ENCODE data around the gene EIF5.

The EIF5 gene

DNA sequence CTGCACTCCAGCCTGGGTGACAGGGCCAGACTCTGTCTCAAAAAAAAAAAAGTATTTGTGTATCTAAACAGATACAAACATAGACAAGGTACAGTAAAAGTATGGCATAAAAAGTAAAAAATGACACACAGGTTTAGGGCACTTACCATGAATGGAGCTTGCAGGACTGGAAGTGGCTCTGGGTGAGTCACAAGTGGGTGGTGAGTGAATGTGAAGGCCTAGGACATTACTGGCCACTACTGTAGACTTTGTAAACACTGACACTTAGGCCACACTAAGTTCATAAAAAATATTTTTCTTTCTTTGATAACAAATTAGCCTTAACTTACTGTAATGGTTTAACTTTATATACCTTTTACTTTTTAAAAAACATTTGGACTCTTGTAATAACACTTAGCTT, 38.0 kb upstream of the EIF5 start:
- H3K36me3 ChIP-seq (ENCODE audit: control insufficient read depth, insufficient read depth, low read length): no peaks in the 10 kb centered on the region
- no peaks in the 10 kb centered on the region for H3K27me3 ChIP-seq (ENCODE audit: control insufficient read depth, insufficient read depth, low read length)
- H3K9ac ChIP-seq (ENCODE audit: low read length): no peak overlapping the region
- no peaks in the 10 kb centered on the region for H3K4me1 ChIP-seq (ENCODE audit: control insufficient read depth, insufficient read depth, low read length)
- no peak overlapping the region for H3K27ac ChIP-seq (ENCODE audit: low read depth, low read length)
- no peak overlapping the region for H3K4me3 ChIP-seq (ENCODE audit: low read length)

DNA sequence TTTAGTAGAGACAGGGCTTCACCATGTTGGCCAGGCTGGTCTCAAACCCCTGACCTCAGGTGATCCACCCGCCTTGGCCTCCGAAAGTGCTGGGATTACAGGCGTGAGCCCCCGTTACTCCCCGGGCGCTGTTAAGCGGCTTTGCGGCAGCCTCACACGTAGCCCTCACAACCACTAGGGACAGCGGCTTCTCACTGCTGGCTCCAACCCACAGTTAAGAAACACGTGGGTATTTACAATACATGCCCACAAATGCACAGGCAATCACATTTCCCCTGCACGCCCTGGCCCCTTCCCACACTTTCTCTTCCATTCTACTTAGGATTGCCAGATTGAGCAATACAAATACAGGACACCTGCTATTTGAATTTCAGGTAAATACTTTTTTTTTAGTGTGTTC, 37.0 kb upstream of the EIF5 start:
- Histone ChIP-seq H3K27ac (ENCODE audit: low read depth, low read length) (no peak overlapping the region), H3K4me3 (ENCODE audit: low read length) (no peak overlapping the region), H3K9ac (ENCODE audit: low read length) (no peak overlapping the region), H3K36me3 (ENCODE audit: control insufficient read depth, insufficient read depth, low read length) (no peaks in the 10 kb centered on the region), H3K27me3 (ENCODE audit: control insufficient read depth, insufficient read depth, low read length) (no peaks in the 10 kb centered on the region), H3K4me1 (ENCODE audit: control insufficient read depth, insufficient read depth, low read length) (no peaks in the 10 kb centered on the region)

DNA sequence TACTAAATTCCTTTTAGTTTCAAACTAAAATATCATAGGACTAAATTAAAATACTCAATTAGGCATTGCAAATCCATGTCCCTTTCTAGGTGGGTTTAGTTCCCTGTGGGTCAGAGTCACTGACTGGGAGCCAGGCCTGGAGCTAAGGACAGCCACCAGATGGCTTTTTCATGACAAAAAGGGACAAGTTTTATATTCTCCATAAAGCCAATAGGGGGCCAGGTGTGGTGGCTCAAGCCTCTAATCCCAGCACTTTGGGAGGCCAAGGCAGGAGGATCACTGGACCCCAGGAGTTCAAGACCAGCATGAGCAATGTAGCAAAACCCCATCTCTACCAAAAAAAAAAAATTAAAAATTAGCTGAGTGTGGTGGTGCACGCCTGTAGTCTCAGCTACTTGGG, 35.4 kb upstream of the EIF5 start:
- Histone ChIP-seq H3K4me1 (ENCODE audit: control insufficient read depth, insufficient read depth, low read length) (no peaks in the 10 kb centered on the region), H3K27ac (ENCODE audit: low read depth, low read length) (no peak overlapping the region), H3K36me3 (ENCODE audit: control insufficient read depth, insufficient read depth, low read length) (no peaks in the 10 kb centered on the region), H3K9ac (ENCODE audit: low read length) (no peak overlapping the region), H3K27me3 (ENCODE audit: control insufficient read depth, insufficient read depth, low read length) (no peaks in the 10 kb centered on the region), H3K4me3 (ENCODE audit: low read length) (no peak overlapping the region)

DNA sequence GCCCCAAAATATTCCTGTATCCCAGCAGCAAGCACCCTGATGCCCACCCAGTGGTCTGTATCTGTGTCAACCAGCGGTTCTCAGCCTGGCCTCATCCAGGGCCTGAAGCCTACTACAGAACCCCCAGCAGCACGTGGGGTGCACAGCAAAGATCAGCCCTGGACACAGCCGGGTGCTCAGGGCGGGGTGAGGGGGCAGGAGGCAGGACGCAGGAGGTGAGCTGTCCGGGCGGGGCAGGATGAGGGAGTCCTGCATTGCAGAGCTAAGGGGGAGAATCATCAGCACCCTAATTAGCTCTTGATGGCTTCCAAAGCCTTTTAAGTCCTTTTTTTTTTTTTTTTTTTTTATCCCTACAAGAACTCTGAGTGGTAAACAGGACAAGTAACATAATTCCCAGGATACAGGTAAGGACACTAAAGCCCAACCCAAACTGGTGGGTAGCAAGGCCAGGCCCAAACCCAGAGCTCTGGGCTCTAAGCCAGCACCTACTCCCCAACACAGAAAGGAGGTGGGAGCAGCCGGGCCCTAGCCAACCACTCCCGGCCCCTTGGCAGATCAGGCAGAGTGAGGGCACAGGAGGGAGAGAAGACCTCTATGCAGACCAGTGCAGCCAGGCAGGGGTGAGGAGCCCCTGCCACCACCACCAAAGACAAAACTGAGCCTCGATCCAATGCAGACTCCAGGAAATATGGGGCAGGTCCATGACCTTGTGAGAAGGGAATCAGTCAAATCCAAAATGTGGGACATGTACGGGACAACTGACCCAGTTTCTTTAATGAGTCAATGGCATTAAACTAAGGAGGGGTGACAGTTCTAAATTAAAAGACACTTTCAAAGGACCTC, 32.3 kb upstream of the EIF5 start:
- Histone ChIP-seq H3K27ac (ENCODE audit: low read depth, low read length) (no peak overlapping the region), H3K4me3 (ENCODE audit: low read length) (no peak overlapping the region), H3K36me3 (ENCODE audit: control insufficient read depth, insufficient read depth, low read length) (no peaks in the 10 kb centered on the region), H3K27me3 (ENCODE audit: control insufficient read depth, insufficient read depth, low read length) (no peaks in the 10 kb centered on the region), H3K9ac (ENCODE audit: low read length) (no peak overlapping the region), H3K4me1 (ENCODE audit: control insufficient read depth, insufficient read depth, low read length) (no peaks in the 10 kb centered on the region)

DNA sequence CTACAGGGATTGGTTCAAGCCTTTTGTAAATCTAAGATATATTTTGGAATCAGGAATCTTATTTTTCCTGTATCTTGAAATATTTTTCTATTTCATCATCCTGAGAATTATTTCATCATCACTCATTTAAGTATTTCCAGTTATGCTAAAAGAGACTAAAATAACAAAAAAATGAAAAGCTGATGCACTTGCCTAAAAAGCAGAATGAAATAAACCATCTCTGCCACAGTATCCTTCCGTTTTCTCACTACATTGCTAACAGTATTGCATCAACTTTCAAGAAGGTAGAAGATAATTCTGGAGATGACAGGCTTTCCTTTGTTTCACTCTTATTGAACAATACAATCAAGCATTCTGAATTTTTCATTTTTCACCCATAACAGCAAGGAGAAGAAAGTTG, 31.1 kb upstream of the EIF5 start:
- no peaks in the 10 kb centered on the region for H3K4me1 ChIP-seq (ENCODE audit: control insufficient read depth, insufficient read depth, low read length)
- no peak overlapping the region for H3K9ac ChIP-seq (ENCODE audit: low read length)
- H3K36me3 ChIP-seq (ENCODE audit: control insufficient read depth, insufficient read depth, low read length): no peaks in the 10 kb centered on the region
- H3K4me3 ChIP-seq (ENCODE audit: low read length): no peak overlapping the region
- H3K27ac ChIP-seq (ENCODE audit: low read depth, low read length): no peak overlapping the region
- H3K27me3 ChIP-seq (ENCODE audit: control insufficient read depth, insufficient read depth, low read length): no peaks in the 10 kb centered on the region

DNA sequence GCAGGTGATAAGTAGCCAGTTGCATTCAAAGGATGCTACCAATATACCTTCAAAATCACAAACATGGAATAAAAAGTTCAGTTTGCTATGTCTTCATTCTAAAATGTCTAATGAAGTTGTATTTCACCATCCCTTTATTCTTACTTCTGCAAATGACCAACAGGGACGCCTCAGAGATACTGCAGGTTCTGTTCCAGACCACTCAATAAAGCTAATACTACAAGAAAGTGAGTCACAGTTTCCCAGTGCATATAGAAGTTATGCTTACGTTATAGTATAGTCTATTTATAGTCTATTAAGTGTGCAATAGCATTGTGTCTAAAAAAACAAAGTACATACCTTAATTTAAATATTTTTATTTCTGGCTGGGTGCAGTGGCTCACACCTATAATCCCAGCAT, 29.3 kb upstream of the EIF5 start:
- no peak overlapping the region for H3K4me3 ChIP-seq (ENCODE audit: low read length)
- no peaks in the 10 kb centered on the region for H3K36me3 ChIP-seq (ENCODE audit: control insufficient read depth, insufficient read depth, low read length)
- no peak overlapping the region for H3K9ac ChIP-seq (ENCODE audit: low read length)
- H3K27me3 ChIP-seq (ENCODE audit: control insufficient read depth, insufficient read depth, low read length): no peaks in the 10 kb centered on the region
- no peak overlapping the region for H3K27ac ChIP-seq (ENCODE audit: low read depth, low read length)
- no peaks in the 10 kb centered on the region for H3K4me1 ChIP-seq (ENCODE audit: control insufficient read depth, insufficient read depth, low read length)

DNA sequence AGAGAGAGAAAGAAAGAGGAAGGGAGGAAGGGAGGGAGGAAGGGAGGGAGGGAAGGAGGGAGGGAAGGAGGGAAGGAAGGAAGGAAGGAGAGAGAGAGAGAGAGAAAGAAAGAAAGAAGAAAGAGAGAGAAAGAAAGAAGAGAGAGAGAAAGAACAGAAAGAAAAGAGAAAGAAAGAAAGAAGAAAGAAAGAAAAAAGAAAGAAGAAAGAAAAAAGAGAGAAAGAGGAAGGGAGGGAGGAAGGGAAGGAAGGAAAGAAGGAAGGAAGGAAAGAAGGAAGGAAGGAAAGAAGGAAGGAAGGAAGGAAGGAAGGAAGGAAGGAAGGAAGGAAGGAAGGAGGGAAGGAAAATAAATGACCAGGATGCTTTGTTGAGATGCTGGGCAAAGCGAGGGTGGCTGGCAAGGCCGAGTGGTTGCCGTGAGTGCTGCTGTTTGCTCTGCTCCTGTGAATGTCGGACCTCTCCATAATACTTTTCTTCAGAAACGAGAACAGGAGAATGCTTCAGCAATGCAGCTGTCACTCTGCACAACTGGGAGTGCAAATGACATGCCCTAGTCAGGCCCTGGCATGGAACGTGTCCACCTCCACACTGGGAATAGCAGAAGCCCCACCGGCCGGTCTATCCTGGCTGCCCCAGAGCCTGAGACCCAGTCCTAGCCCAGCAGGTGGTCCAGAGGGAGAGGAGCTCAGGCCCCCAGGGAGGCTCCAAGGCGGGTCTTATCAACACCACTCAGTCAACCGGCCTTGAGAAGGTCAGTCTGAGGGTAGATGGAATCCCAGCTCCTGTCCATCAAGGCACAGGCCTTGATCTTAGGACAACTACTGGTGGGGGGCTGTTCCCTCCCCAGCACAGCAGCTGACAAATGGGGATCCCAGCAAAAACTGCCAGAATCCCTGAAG, 25.1 kb upstream of the EIF5 start:
- Histone ChIP-seq H3K4me3 (ENCODE audit: low read length) (no peak overlapping the region), H3K9ac (ENCODE audit: low read length) (no peak overlapping the region), H3K4me1 (ENCODE audit: control insufficient read depth, insufficient read depth, low read length) (no peaks in the 10 kb centered on the region), H3K27ac (ENCODE audit: low read depth, low read length) (no peak overlapping the region), H3K27me3 (ENCODE audit: control insufficient read depth, insufficient read depth, low read length) (no peaks in the 10 kb centered on the region), H3K36me3 (ENCODE audit: control insufficient read depth, insufficient read depth, low read length) (no peaks in the 10 kb centered on the region)

DNA sequence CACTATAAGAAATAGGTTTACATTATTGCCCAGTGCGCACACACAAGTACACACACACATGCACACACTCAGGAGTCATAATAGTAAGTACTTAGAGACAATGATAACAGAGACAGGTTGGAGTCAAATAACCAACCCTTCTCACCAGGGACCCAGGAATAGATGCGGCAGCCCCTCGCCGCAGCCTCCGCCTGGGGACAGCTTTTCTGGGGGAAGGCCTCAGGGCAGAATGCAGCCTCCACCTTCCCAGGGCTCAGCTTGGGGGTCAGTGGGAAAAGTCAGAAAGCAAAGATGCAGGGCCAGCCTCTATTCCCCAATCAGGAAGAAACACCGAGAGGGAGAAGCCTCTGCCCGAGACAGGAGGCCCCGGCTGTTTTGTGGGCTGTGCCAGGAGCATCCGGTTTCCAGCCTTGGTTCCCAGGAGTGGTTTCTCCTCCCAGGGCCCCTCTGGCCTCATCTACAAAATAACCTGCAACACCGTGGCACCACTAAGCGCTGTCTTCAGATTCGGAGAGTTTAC, 23.4 kb upstream of the EIF5 start:
- H3K4me1 ChIP-seq (ENCODE audit: control insufficient read depth, insufficient read depth, low read length): no peaks in the 10 kb centered on the region
- H3K4me3 ChIP-seq (ENCODE audit: low read length): no peak overlapping the region
- no peak overlapping the region for H3K27ac ChIP-seq (ENCODE audit: low read depth, low read length)
- no peaks in the 10 kb centered on the region for H3K27me3 ChIP-seq (ENCODE audit: control insufficient read depth, insufficient read depth, low read length)
- no peaks in the 10 kb centered on the region for H3K36me3 ChIP-seq (ENCODE audit: control insufficient read depth, insufficient read depth, low read length)
- H3K9ac ChIP-seq (ENCODE audit: low read length): no peak overlapping the region

DNA sequence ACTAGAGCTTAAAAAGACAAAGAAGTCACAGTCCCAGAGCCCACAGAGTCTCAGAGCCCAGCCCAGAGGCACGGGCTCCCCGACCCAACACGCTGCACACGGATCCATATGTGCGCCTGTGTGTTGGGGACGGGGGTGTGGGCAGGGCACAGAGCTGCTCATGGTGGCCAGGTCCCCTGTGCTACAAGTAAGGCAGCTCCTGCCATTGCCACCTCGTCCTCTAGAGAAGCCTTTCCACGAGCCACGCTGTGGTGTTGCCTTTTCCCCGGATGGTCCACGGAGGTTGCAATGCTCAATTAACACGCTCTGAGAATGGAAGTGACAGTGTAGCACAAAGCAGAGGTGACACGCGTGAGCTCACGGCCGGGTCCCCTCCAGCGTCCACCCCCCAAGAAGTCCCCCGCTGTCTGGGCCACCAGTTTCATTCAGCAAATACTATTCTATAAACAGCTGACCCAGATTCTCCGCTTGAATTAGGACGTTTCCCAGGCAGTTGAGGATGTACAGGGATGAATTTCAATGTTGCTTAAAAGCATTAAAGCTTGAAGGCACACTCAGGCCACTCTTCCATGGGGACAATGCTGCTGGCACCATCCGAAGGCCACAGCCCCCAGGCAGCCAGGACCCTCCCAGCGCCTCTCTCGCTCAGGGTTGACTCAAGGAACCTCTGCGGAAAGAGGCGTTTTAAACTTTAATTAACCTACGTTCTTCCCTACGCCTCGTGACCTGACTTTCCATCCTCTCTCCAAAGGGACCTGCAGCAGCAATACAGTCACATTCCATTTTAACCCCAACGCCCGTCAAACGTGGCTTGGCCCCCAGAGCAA, 22.7 kb upstream of the EIF5 start:
- Histone ChIP-seq H3K27ac (ENCODE audit: low read depth, low read length) (no peak overlapping the region), H3K9ac (ENCODE audit: low read length) (no peak overlapping the region), H3K4me1 (ENCODE audit: control insufficient read depth, insufficient read depth, low read length) (no peaks in the 10 kb centered on the region), H3K4me3 (ENCODE audit: low read length) (no peak overlapping the region), H3K27me3 (ENCODE audit: control insufficient read depth, insufficient read depth, low read length) (no peaks in the 10 kb centered on the region), H3K36me3 (ENCODE audit: control insufficient read depth, insufficient read depth, low read length) (no peaks in the 10 kb centered on the region)

DNA sequence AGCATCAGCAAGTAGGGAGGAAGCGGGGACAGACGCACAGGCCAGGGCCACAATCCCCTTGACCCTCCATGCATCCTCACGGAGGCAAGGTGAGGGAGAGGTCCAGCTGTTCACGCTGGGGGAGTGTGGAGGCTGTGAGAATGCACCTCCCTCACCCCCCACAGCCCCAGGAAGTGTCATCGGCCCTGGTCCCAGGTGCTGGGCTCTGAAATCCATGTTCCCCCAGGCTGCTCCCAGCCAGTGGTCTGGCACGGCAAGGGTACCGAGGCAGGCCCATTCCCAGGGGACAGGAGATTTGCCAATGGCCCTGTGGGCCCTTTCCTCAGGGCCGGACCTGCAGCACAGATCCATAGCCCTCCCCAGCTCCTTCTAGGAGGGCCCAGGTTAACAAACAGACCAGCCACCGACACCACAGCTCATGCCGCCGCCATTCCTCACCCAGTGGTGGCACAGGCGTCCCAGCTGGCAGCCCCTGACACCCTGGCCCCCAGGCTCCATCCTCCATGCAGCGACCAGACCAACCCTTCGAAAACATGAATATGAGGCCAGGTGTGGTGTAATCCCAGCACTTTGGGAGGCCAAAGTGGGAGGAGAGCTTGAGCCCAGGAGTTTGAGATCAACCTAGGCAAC, 21.9 kb upstream of the EIF5 start:
- Histone ChIP-seq H3K27me3 (ENCODE audit: control insufficient read depth, insufficient read depth, low read length) (no peaks in the 10 kb centered on the region), H3K4me1 (ENCODE audit: control insufficient read depth, insufficient read depth, low read length) (no peaks in the 10 kb centered on the region), H3K36me3 (ENCODE audit: control insufficient read depth, insufficient read depth, low read length) (no peaks in the 10 kb centered on the region), H3K27ac (ENCODE audit: low read depth, low read length) (no peak overlapping the region), H3K4me3 (ENCODE audit: low read length) (no peak overlapping the region), H3K9ac (ENCODE audit: low read length) (no peak overlapping the region)

DNA sequence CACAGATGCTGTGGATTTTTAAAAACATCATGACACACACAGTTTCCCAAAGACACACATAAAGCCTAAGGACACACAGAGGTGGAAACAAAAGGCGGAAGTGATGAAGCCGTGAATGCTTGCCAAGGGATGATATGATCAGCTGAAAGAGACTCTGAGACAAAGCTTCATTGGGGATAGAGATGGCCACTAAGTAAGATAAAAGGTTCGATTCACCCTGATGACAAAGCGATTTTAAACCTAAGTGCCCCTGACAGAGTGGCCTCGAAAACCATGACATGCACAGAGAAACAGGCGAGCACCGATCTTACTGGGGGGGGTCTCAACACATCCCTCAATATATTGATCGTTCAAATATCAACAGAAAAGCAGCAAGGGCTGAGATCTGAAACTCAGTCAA, 20.3 kb upstream of the EIF5 start:
- Histone ChIP-seq H3K4me1 (ENCODE audit: control insufficient read depth, insufficient read depth, low read length) (no peaks in the 10 kb centered on the region), H3K27ac (ENCODE audit: low read depth, low read length) (no peak overlapping the region), H3K4me3 (ENCODE audit: low read length) (no peak overlapping the region), H3K27me3 (ENCODE audit: control insufficient read depth, insufficient read depth, low read length) (peaks cover 2% of the 10 kb centered on the region), H3K9ac (ENCODE audit: low read length) (no peak overlapping the region), H3K36me3 (ENCODE audit: control insufficient read depth, insufficient read depth, low read length) (no peaks in the 10 kb centered on the region)
